Ascending aorta (tissue), 2 donors: ENCODE results near the gene KLK8. TPM values are rescaled to one million over a fixed set of nuclear protein-coding genes. Genes with fewer than 3 reads are reported as not detected.
A peak's percentile ranks its signal among the peaks of the same experiment; 100 is the strongest.

Source experiments
- DNase-seq, 2 donors: peaks; one replicate each; pipeline ENCODE4 v3.0.0-alpha.2; 2019; ENCODE audit warnings: low spot score in 2 of 2
- H3K27ac ChIP-seq, 2 donors: fragments of 200-600 bp; sonication (generic); one replicate each; pipeline ENCODE4 v1.5.1; 2016 to 2017; ENCODE audit warnings: mild to moderate bottlenecking in 1 of 2
- H3K27me3 ChIP-seq: fragments of 200-600 bp; sonication (generic); one replicate; pipeline ENCODE4 v1.5.1; 2017
- H3K36me3 ChIP-seq, 2 donors: fragments of 200-600 bp; sonication (generic); one replicate each; pipeline ENCODE4 v1.5.1; 2016
- H3K4me1 ChIP-seq, 2 donors: fragments of 200-600 bp; sonication (generic); one replicate each; pipeline ENCODE4 v1.5.1; 2016 to 2017; ENCODE audit warnings: mild to moderate bottlenecking in 1 of 2
- H3K4me3 ChIP-seq, 2 donors: fragments of 200-600 bp; sonication (generic); one replicate each; pipeline ENCODE4 v1.5.1; 2016 to 2017; ENCODE audit warnings: mild to moderate bottlenecking in 1 of 2
- H3K9me3 ChIP-seq, 2 donors: fragments of 200-600 bp; sonication (generic); one replicate each; pipeline ENCODE4 v1.5.1; 2016
- intact Hi-C: fragments of 100-400 bp; cut with DNase I; formaldehyde crosslinking; loops from one replicate; pipeline ENCODE4 v1.15.1; 2023
- total RNA-seq: library from RNA; depleted of rRNA; stranded (reverse); fragments of >200 nt; gene quantifications from one replicate; pipeline ENCODE4 v1.1.0, GENCODE V29; 2016
- TF ChIP-seq, protein P1 (sequence below), 3 experiments: fragments of 200-600 bp in 2 of 3; fragments of 450-650 bp in 1 of 3; sonication (generic) in 2 of 3; IDR thresholded peaks; one replicate each; pipeline ENCODE4 v1.5.1; 2016 to 2019; ENCODE audit warnings: antibody characterized with exemption in 3 of 3, mild to moderate bottlenecking in 1 of 3, moderate library complexity in 1 of 3

Gene KLK8
- total RNA-seq, 1 donor from 2014 or later, result not detected

DNA sequence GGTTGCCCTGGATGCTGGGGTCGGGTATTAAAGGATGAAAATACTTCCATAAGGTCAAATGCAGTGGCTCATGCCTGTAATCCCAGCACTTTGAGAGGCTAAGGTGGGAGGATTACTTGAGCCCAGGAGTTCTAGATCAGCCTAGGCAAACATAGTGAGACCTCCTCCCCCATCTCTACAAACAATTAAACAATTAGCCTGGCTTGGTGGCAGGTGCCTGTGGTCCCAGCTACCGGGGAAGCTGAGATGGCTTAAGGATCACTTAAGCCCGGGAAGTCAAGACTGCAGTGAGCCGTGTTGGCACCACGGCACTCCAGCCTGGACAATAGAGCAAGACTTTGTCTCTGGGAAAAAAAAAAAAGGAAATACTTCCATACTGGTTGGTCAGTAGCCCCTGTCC is 23.5 kb upstream of the KLK8 start:
- no peak overlapping the region for H3K27ac ChIP-seq
- H3K4me1 ChIP-seq, result no peaks in the 10 kb centered on the region
- no peaks in the 10 kb centered on the region for H3K36me3 ChIP-seq
- H3K27me3 ChIP-seq, result no peaks in the 10 kb centered on the region
- DNase-seq, result no peak
- intact Hi-C loops, result no loop called here
- no peak overlapping the region for H3K4me3 ChIP-seq
- TF ChIP-seq, protein P1, sequence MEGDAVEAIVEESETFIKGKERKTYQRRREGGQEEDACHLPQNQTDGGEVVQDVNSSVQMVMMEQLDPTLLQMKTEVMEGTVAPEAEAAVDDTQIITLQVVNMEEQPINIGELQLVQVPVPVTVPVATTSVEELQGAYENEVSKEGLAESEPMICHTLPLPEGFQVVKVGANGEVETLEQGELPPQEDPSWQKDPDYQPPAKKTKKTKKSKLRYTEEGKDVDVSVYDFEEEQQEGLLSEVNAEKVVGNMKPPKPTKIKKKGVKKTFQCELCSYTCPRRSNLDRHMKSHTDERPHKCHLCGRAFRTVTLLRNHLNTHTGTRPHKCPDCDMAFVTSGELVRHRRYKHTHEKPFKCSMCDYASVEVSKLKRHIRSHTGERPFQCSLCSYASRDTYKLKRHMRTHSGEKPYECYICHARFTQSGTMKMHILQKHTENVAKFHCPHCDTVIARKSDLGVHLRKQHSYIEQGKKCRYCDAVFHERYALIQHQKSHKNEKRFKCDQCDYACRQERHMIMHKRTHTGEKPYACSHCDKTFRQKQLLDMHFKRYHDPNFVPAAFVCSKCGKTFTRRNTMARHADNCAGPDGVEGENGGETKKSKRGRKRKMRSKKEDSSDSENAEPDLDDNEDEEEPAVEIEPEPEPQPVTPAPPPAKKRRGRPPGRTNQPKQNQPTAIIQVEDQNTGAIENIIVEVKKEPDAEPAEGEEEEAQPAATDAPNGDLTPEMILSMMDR (IDR thresholded peaks at IDR 0.05), result no peak
- H3K9me3 ChIP-seq, result no peaks in the 10 kb centered on the region

DNA sequence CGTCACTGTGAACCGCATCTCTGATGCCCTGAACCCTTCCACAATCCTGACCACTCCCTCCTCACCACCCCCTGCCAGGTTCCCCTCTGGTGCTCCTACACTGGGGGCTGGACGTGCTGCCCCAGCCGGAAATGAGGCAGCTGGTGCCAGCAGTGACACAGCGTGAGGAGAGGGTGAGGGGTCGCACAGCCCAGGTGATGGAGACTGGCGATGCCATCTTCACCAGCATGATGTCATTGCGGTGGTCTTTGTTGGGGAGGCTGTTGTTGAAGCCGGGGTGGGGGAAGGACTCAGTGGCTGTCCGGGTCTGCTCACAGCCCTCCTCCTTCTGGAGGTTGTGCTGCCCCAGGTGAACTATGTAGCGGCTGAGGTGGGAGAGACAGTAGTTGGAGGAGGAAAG is 22.5 kb upstream of the KLK8 start:
- intact Hi-C loops, result no loop called here

DNA sequence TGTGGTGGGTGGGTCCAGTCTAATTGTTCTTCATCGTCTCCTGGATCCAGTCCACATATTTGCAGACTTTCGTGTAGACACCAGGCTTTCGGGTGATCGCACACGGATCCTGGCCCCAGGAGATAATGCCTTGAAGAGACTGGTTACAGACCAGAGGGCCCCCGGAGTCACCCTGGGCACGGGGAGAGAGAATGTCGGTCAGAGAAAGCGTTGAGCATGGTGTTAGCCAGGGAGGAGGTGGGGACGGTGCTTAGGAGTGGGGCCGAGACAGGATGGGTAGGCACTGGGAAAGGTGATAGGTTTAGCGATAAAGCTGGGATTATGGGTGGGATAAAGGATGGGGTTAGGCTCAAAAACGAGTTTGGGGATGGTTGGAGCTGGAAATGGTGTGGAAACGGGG is 21.1 kb upstream of the KLK8 start:
- H3K4me3 ChIP-seq, result no peak overlapping the region
- no peaks in the 10 kb centered on the region for H3K27me3 ChIP-seq
- H3K36me3 ChIP-seq, result no peaks in the 10 kb centered on the region
- no peaks in the 10 kb centered on the region for H3K9me3 ChIP-seq
- no peak overlapping the region for H3K27ac ChIP-seq
- no peaks in the 10 kb centered on the region for H3K4me1 ChIP-seq
- TF ChIP-seq, protein P1 (IDR thresholded peaks at IDR 0.05), result no peak
- no peak for DNase-seq
- intact Hi-C loops, result no loop called here

More for the DNA sequence above, 22.5 kb upstream of the KLK8 start:
- no peaks in the 10 kb centered on the region for H3K9me3 ChIP-seq
- TF ChIP-seq, protein P1 (IDR thresholded peaks at IDR 0.05), result no peak
- H3K4me1 ChIP-seq, result no peaks in the 10 kb centered on the region
- no peaks in the 10 kb centered on the region for H3K36me3 ChIP-seq
- H3K27ac ChIP-seq, result no peak overlapping the region
- no peak overlapping the region for H3K4me3 ChIP-seq
- no peak for DNase-seq
- no peaks in the 10 kb centered on the region for H3K27me3 ChIP-seq

DNA sequence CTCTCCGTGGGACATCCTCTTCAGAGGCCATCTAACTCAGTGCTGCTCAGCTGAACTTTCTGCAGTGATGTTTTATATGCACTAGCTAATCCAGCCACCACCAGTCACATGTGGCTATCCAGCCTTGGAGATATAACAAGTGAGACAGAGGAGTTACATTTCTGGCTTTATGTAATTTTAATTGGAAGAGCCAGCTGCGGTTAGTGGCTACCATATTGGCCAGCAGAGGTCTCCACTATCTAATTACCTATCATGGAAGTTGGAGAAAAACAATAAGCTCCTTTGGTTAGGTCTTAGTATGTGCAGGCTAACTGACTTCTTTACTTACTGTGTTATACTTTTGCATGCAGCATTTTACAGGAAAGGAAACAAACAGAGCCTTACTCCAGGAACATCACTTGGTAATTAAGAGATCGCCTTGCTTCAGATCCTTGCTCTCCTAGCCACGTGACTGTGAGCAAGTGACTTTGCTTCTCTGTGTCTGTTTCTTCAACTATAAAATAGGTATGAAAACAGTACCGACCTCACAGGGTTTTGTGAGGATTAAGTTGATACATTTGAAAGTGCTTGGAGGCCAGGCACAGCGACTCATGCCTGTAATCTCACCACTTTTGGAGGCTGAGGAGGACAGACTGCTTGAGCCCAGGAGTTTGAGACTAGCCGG is 19.7 kb upstream of the KLK8 start:
- intact Hi-C loops, result no loop called here
- TF ChIP-seq, protein P1 (IDR thresholded peaks at IDR 0.05), result peak in 2 of 3 experiments; percentile 15 to 38

DNA sequence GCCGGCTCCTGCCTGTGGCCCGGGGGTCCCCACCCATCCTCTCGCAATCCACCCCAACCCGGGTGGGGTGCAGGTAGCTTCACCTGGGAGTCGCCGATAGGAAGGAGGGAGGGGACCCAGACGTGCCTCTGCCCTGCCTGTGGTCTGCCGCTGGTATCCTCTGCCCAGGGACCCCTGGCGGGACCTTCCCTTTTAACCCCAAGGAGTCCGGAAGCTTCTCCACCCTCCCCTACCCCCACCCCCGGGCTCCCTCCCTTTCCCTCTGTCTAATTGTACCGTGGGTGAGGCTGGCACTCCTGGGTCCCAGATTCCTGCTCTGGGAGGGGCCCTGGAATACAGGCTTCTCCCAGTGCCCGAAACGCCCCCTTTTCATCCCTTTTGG is 18.1 kb upstream of the KLK8 start, which contains the start of gene KLK10:
Gene KLK10 (minus strand): TSS at position 166 of the 382 bp plus-strand sequence. CDS start 579 bp downstream, outside the sequence.
- Histone ChIP-seq H3K27me3 (no peaks in the 10 kb centered on the region), H3K27ac (no peak within 1 kb of the TSS), H3K4me3 (peak within 1 kb of the TSS in 1 of 2 donors; percentile 35), H3K9me3 (no peaks in the 10 kb centered on the region), H3K36me3 (no peaks in the 10 kb centered on the region), H3K4me1 (no peaks in the 10 kb centered on the region)
- TF ChIP-seq, protein P1 (IDR thresholded peaks at IDR 0.05), result no peak
- intact Hi-C loops, result no loop called here
- DNase-seq, result no peak

More for the DNA sequence above, 19.7 kb upstream of the KLK8 start:
- Histone ChIP-seq H3K4me3 (no peak overlapping the region), H3K27ac (no peak overlapping the region), H3K27me3 (no peaks in the 10 kb centered on the region), H3K36me3 (no peaks in the 10 kb centered on the region), H3K4me1 (no peaks in the 10 kb centered on the region), H3K9me3 (no peaks in the 10 kb centered on the region)
- no peak for DNase-seq
